Urinary bladder (tissue), 4 donors: ENCODE data around the gene ADARB2. TPM values are rescaled to one million over a fixed set of nuclear protein-coding genes. Genes with fewer than 3 reads are reported as not detected.
"Not testable (repeated sequence)": the region's sequence is repeated elsewhere in the genome, so short reads cannot be mapped to it uniquely, and the experiment has no call there.

Experiments used
- DNase-seq: peaks from one replicate; pipeline ENCODE4 v3.0.0-alpha.2; 2015; ENCODE audit errors: extremely low spot score
- H3K27ac ChIP-seq: one replicate; pipeline ENCODE4 v1.5.1; 2013; ENCODE audit warnings: low read depth, mild to moderate bottlenecking, moderate library complexity
- H3K36me3 ChIP-seq: one replicate; pipeline ENCODE4 v1.6.1; 2013; ENCODE audit warnings: mild to moderate bottlenecking, moderate library complexity; ENCODE audit not compliant: insufficient read depth
- H3K4me1 ChIP-seq: one replicate; pipeline ENCODE4 v1.6.1; 2013; ENCODE audit warnings: mild to moderate bottlenecking, moderate library complexity; ENCODE audit not compliant: insufficient read depth
- H3K4me3 ChIP-seq: one replicate; pipeline ENCODE4 v1.5.1; 2013; ENCODE audit warnings: low read depth, low read length
- WGBS: extraction: QIAGEN DNeasy Blood & Tissue Kit; methylation state at CpG from one replicate; pipeline ENCODE4 v1.1.7; 2013; 5-methylcytosine and 5-hydroxymethylcytosine counted together
- polyA plus RNA-seq: library from polyadenylated mRNA; stranded (reverse); fragments of 200-250 nt; gene quantifications from one replicate; pipeline ENCODE4 v1.2.3, GENCODE V29; 2013
- total RNA-seq: library from RNA; depleted of rRNA; stranded (reverse); fragments of >200 nt; gene quantifications from one replicate; pipeline ENCODE4 v1.2.3, GENCODE V29; 2014
- donor health status: healthy with polysubstance abuse.
- donor health status: healthy.

ADARB2 gene
- total and polyA plus RNA-seq, 2 donors = 0.26 to 1.0 TPM

GRCh38 chr10:1542941-1543340 lies 194.4 kb downstream of the ADARB2 start:
- Histone ChIP-seq H3K36me3 (no peaks in the 10 kb centered on the region), H3K4me1 (no peaks in the 10 kb centered on the region), H3K27ac (no peak overlapping the region), H3K4me3 (no peak overlapping the region)
- WGBS = 93% methylated on average over 21 of the region's 21 CpGs
- DNase-seq = no peak

- no peaks in the 10 kb centered on the region for H3K36me3 ChIP-seq
- no peaks in the 10 kb centered on the region for H3K4me1 ChIP-seq
- DNase-seq = no peak
- H3K4me3 ChIP-seq = no peak overlapping the region
- no peak overlapping the region for H3K27ac ChIP-seq
- WGBS = 89% methylated on average over 14 of the region's 14 CpGs
These were observed 197.2 kb downstream of the ADARB2 start for GRCh38 chr10:1540144-1540543.

- Histone ChIP-seq H3K36me3 (no peaks in the 10 kb centered on the region), H3K4me3 (no peak overlapping the region), H3K27ac (no peak overlapping the region), H3K4me1 (no peaks in the 10 kb centered on the region)
- no peak for DNase-seq
- 64% methylated on average over 5 of the region's 5 CpGs for WGBS
These were observed 198.1 kb downstream of the ADARB2 start for GRCh38 chr10:1539216-1539615.

GRCh38 chr10:1538531-1539061 lies 198.7 kb downstream of the ADARB2 start:
- no peaks in the 10 kb centered on the region for H3K4me1 ChIP-seq
- H3K36me3 ChIP-seq = no peaks in the 10 kb centered on the region
- no peak overlapping the region for H3K27ac ChIP-seq
- DNase-seq = no peak
- no peak overlapping the region for H3K4me3 ChIP-seq
- 83% methylated on average over 20 of the region's 20 CpGs for WGBS

GRCh38 chr10:1538121-1538520 lies 199.2 kb downstream of the ADARB2 start:
- Histone ChIP-seq H3K27ac (no peak overlapping the region), H3K36me3 (no peaks in the 10 kb centered on the region), H3K4me1 (no peaks in the 10 kb centered on the region), H3K4me3 (no peak overlapping the region)
- DNase-seq = no peak
- 58% methylated on average over 8 of the region's 8 CpGs for WGBS

GRCh38 chr10:1537449-1537848 lies 199.9 kb downstream of the ADARB2 start:
- DNase-seq, H3K4me1 ChIP-seq, H3K27ac ChIP-seq, H3K36me3 ChIP-seq, H3K4me3 ChIP-seq: not testable (repeated sequence)
- 86% methylated on average over 2 of the region's 2 CpGs for WGBS

GRCh38 chr10:1536341-1536740 lies 201.0 kb downstream of the ADARB2 start:
- Histone ChIP-seq H3K4me3 (no peak overlapping the region), H3K4me1 (no peaks in the 10 kb centered on the region), H3K27ac (no peak overlapping the region), H3K36me3 (no peaks in the 10 kb centered on the region)
- DNase-seq = no peak
- WGBS = 69% methylated on average over 7 of the region's 7 CpGs

- Histone ChIP-seq H3K27ac (no peak overlapping the region), H3K4me1 (no peaks in the 10 kb centered on the region), H3K4me3 (no peak overlapping the region), H3K36me3 (no peaks in the 10 kb centered on the region)
- no peak for DNase-seq
- WGBS = 78% methylated on average over 24 of the region's 24 CpGs
These were observed 201.9 kb downstream of the ADARB2 start for GRCh38 chr10:1535301-1535965.

- 85% methylated on average over 19 of the region's 19 CpGs for WGBS
- Histone ChIP-seq H3K27ac (no peak overlapping the region), H3K36me3 (no peaks in the 10 kb centered on the region), H3K4me3 (no peak overlapping the region), H3K4me1 (no peaks in the 10 kb centered on the region)
- no peak for DNase-seq
These were observed 202.5 kb downstream of the ADARB2 start for GRCh38 chr10:1534820-1535219.

GRCh38 chr10:1532636-1533035 lies 204.7 kb downstream of the ADARB2 start:
- WGBS = 91% methylated on average over 14 of the region's 14 CpGs
- Histone ChIP-seq H3K4me1 (no peaks in the 10 kb centered on the region), H3K27ac (no peak overlapping the region), H3K4me3 (no peak overlapping the region), H3K36me3 (no peaks in the 10 kb centered on the region)
- DNase-seq = no peak

GRCh38 chr10:1531883-1532597 lies 205.3 kb downstream of the ADARB2 start:
- H3K4me1 ChIP-seq = no peaks in the 10 kb centered on the region
- H3K36me3 ChIP-seq = no peaks in the 10 kb centered on the region
- no peak overlapping the region for H3K4me3 ChIP-seq
- WGBS = 80% methylated on average over 18 of the region's 18 CpGs
- no peak overlapping the region for H3K27ac ChIP-seq
- DNase-seq = no peak

GRCh38 chr10:1530871-1531517 lies 206.3 kb downstream of the ADARB2 start:
- Histone ChIP-seq H3K4me1 (no peaks in the 10 kb centered on the region), H3K27ac (no peak overlapping the region), H3K36me3 (no peaks in the 10 kb centered on the region), H3K4me3 (no peak overlapping the region)
- 90% methylated on average over 16 of the region's 16 CpGs for WGBS
- no peak for DNase-seq

- H3K4me3 ChIP-seq = no peak overlapping the region
- no peaks in the 10 kb centered on the region for H3K4me1 ChIP-seq
- no peaks in the 10 kb centered on the region for H3K36me3 ChIP-seq
- no peak for DNase-seq
- H3K27ac ChIP-seq = no peak overlapping the region
- 94% methylated on average over 15 of the region's 15 CpGs for WGBS
These were observed 207.4 kb downstream of the ADARB2 start for GRCh38 chr10:1529806-1530413.
